Measurements from ENCODE around the gene GPR146. TPM values are rescaled to one million over a fixed set of nuclear protein-coding genes. Genes with fewer than 3 reads are reported as not detected.

Gene GPR146
- total RNA-seq, 1 donor from 2014 or later: 0.79 TPM

DNA sequence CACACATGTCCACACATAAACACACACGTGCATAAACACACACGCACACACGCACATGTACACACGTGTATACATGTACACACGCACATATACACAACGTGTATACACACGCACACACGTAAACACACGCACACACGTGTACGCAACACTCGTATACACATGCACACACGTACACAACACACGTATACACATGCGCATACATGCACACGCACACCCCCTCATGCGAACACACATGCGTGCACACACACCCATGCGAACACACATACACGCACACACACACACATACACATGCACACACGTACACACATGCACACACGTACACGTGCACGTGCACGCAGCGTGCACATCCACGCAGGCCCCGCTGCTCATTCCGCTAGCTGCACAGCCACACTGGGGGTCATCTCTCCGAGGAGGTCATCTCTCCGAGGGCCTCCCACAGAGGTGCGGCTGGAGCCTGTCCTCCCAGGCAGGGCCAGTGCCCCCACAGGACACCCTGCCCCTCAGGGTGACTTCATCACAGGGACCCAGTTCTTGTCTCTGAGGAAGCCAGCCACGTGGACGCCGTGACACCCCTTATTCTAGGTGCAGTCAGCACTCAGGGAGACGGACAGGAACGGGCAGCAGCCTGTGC is 35.5 kb upstream of the GPR146 start:
- H3K4me1 ChIP-seq: no peaks in the 10 kb centered on the region
- H3K27me3 Mint-ChIP-seq (ENCODE audit: insufficient read depth, low read depth): peaks cover 2% of the 10 kb centered on the region
- H3K9me3 Mint-ChIP-seq: no peaks in the 10 kb centered on the region
- no peaks in the 10 kb centered on the region for H3K9me3 ChIP-seq (ENCODE audit: low read depth)
- no peaks in the 10 kb centered on the region for H3F3A ChIP-seq (ENCODE audit: low read depth)
- no peak overlapping the region for H3K4me3 ChIP-seq
- H2AFZ ChIP-seq (replicated peaks): no peak overlapping the region
- H3K36me3 ChIP-seq: no peaks in the 10 kb centered on the region
- no peak overlapping the region for H3K4me2 ChIP-seq
- no peak overlapping the region for H3K27ac ChIP-seq
- peaks cover 5% of the 10 kb centered on the region for H3K4me1 Mint-ChIP-seq
- peak overlapping the region; percentile 17 for H3K4me3 Mint-ChIP-seq
- peaks cover 32% of the 10 kb centered on the region for H4K20me1 ChIP-seq (ENCODE audit: low read depth)
- H3K36me3 Mint-ChIP-seq: peaks cover 8% of the 10 kb centered on the region
- H3K9ac ChIP-seq: no peak overlapping the region
- no peaks in the 10 kb centered on the region for H3K79me2 ChIP-seq (ENCODE audit: low read depth)
- no peaks in the 10 kb centered on the region for H3K27me3 ChIP-seq
- H3K27ac Mint-ChIP-seq: peak overlapping the region; percentile 14
- DNase-seq (ENCODE audit: low spot score): no peak
- no peak for TF ChIP-seq EZH2phosphoT487 (IDR thresholded peaks at IDR 0.05)
- no peak for TF ChIP-seq EZH2 (IDR thresholded peaks at IDR 0.05)
- TF ChIP-seq, protein P1, sequence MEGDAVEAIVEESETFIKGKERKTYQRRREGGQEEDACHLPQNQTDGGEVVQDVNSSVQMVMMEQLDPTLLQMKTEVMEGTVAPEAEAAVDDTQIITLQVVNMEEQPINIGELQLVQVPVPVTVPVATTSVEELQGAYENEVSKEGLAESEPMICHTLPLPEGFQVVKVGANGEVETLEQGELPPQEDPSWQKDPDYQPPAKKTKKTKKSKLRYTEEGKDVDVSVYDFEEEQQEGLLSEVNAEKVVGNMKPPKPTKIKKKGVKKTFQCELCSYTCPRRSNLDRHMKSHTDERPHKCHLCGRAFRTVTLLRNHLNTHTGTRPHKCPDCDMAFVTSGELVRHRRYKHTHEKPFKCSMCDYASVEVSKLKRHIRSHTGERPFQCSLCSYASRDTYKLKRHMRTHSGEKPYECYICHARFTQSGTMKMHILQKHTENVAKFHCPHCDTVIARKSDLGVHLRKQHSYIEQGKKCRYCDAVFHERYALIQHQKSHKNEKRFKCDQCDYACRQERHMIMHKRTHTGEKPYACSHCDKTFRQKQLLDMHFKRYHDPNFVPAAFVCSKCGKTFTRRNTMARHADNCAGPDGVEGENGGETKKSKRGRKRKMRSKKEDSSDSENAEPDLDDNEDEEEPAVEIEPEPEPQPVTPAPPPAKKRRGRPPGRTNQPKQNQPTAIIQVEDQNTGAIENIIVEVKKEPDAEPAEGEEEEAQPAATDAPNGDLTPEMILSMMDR (IDR thresholded peaks at IDR 0.05): no peak

DNA sequence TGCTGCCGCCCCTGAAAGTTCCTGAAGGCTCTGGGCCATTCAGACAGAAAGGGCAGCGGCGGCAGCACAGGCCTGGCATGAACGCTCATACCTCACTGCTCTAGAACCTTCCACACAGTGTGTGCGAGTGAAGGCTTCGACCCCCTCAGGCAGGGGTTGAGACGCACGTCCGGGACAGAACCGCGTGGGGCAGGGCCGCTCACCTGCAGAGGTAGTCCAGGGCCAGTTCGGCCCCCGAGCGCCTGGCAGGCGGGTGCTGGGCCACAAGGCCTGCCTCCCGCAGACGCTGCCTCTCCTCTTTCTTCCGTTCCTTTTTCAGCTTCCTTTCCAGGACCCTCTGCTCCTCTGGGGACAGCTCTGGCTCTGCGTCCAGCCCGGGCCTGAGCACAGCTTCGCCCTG is 34.6 kb upstream of the GPR146 start:
- H3K4me2 ChIP-seq: no peak overlapping the region
- H4K20me1 ChIP-seq (ENCODE audit: low read depth): peaks cover 40% of the 10 kb centered on the region
- TF ChIP-seq, protein P1 (IDR thresholded peaks at IDR 0.05): no peak
- TF ChIP-seq EZH2phosphoT487 (IDR thresholded peaks at IDR 0.05) (no peak), EZH2 (IDR thresholded peaks at IDR 0.05) (no peak)
- no peak overlapping the region for H3K9ac ChIP-seq
- peaks cover 3% of the 10 kb centered on the region for H3K27me3 Mint-ChIP-seq (ENCODE audit: insufficient read depth, low read depth)
- no peak overlapping the region for H3K27ac ChIP-seq
- no peak overlapping the region for H3K27ac Mint-ChIP-seq
- H3F3A ChIP-seq (ENCODE audit: low read depth): no peaks in the 10 kb centered on the region
- H3K36me3 ChIP-seq: no peaks in the 10 kb centered on the region
- no peaks in the 10 kb centered on the region for H3K4me1 ChIP-seq
- H3K4me1 Mint-ChIP-seq: peaks cover 8% of the 10 kb centered on the region
- no peaks in the 10 kb centered on the region for H3K9me3 ChIP-seq (ENCODE audit: low read depth)
- DNase-seq (ENCODE audit: low spot score): no peak
- no peaks in the 10 kb centered on the region for H3K79me2 ChIP-seq (ENCODE audit: low read depth)
- no peak overlapping the region for H3K4me3 Mint-ChIP-seq
- H3K9me3 Mint-ChIP-seq: no peaks in the 10 kb centered on the region
- H3K4me3 ChIP-seq: no peak overlapping the region
- H2AFZ ChIP-seq (replicated peaks): no peak overlapping the region
- H3K27me3 ChIP-seq: no peaks in the 10 kb centered on the region
- H3K36me3 Mint-ChIP-seq: peaks cover 8% of the 10 kb centered on the region

DNA sequence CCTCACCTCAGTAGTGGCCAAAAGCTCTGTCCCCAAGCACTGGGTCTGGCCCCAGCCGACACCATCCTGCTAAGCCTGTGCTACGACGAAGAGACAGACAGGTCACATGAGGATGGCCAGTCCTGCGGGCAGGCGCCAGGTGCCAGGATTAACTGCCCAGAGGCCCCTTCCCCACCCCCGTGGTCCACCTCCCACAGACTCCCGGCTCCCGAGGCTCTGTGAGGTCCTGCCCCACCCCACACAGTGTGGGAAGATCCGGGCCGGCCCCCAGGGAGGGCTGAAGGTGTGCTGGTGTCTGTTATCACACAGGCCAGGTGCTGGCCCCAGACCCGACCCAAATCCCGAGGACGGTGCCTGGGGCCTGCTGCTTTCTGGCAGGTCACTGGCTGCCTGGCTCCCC is 34.1 kb upstream of the GPR146 start:
- Histone ChIP-seq H3K36me3 (no peaks in the 10 kb centered on the region), H3K79me2 (ENCODE audit: low read depth) (no peaks in the 10 kb centered on the region), H3K27me3 (no peaks in the 10 kb centered on the region), H3K4me2 (no peak overlapping the region), H3K4me3 (no peak overlapping the region), H3K4me1 (no peaks in the 10 kb centered on the region), H2AFZ (replicated peaks) (no peak overlapping the region), H4K20me1 (ENCODE audit: low read depth) (peaks cover 45% of the 10 kb centered on the region), H3K9ac (no peak overlapping the region), H3K9me3 (ENCODE audit: low read depth) (no peaks in the 10 kb centered on the region), H3K27ac (no peak overlapping the region), H3F3A (ENCODE audit: low read depth) (no peaks in the 10 kb centered on the region)
- Mint-ChIP-seq H3K27me3 (ENCODE audit: insufficient read depth, low read depth) (peaks cover 3% of the 10 kb centered on the region), H3K4me1 (peaks cover 8% of the 10 kb centered on the region), H3K27ac (no peak overlapping the region), H3K4me3 (no peak overlapping the region), H3K36me3 (peaks cover 8% of the 10 kb centered on the region), H3K9me3 (no peaks in the 10 kb centered on the region)
- no peak for DNase-seq (ENCODE audit: low spot score)
- TF ChIP-seq EZH2phosphoT487 (IDR thresholded peaks at IDR 0.05) (no peak), EZH2 (IDR thresholded peaks at IDR 0.05) (no peak)
- TF ChIP-seq, protein P1 (IDR thresholded peaks at IDR 0.05): no peak

All from neural progenitor cell (in vitro differentiated cells).